Measurements from ENCODE around the gene KLLN.

- TF ChIP-seq, protein P1, sequence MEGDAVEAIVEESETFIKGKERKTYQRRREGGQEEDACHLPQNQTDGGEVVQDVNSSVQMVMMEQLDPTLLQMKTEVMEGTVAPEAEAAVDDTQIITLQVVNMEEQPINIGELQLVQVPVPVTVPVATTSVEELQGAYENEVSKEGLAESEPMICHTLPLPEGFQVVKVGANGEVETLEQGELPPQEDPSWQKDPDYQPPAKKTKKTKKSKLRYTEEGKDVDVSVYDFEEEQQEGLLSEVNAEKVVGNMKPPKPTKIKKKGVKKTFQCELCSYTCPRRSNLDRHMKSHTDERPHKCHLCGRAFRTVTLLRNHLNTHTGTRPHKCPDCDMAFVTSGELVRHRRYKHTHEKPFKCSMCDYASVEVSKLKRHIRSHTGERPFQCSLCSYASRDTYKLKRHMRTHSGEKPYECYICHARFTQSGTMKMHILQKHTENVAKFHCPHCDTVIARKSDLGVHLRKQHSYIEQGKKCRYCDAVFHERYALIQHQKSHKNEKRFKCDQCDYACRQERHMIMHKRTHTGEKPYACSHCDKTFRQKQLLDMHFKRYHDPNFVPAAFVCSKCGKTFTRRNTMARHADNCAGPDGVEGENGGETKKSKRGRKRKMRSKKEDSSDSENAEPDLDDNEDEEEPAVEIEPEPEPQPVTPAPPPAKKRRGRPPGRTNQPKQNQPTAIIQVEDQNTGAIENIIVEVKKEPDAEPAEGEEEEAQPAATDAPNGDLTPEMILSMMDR (IDR thresholded peaks at IDR 0.05) = no peak
- TF ChIP-seq EZH2 (IDR thresholded peaks at IDR 0.05; ENCODE audit: borderline replicate concordance, insufficient read depth, low read depth, low read length, poor library complexity, severe bottlenecking) = no peak
Observed at GRCh38 chr10:87869773-87870551, 6.6 kb upstream of the KLLN start.

All from B cell (primary cell).